H1 (cell line): Measurements from ENCODE around the gene TNS2.

Experiments used
- ATF3 ChIP-seq: IDR thresholded peaks from 2 replicates; pipeline ENCODE4 v1.6.1; 2011; ENCODE audit warnings: low read depth, mild to moderate bottlenecking, low read length; ENCODE audit not compliant: insufficient read depth
- CTCF ChIP-seq, 3 experiments: IDR thresholded peaks; 1 replicate in 2 of 3; 2 replicates in 1 of 3; pipeline versions ENCODE4 v1.5.1 to v1.6.1; 2011; ENCODE audit warnings: low read length in 3 of 3, mild to moderate bottlenecking in 3 of 3, inconsistent platforms in 2 of 3, low read depth in 1 of 3, moderate library complexity in 1 of 3; ENCODE audit not compliant: insufficient read depth in 1 of 3; ENCODE audit errors: control extremely low read depth in 1 of 3
- HDAC2 ChIP-seq, 2 experiments: fragments of 300-600 bp in 1 of 2; sonication (generic) in 1 of 2; IDR thresholded peaks; 2 replicates each; pipeline ENCODE4 v1.6.1; 2011 to 2012; ENCODE audit warnings: low read depth in 2 of 2, low read length in 2 of 2, mild to moderate bottlenecking in 2 of 2, moderate library complexity in 2 of 2, borderline replicate concordance in 1 of 2, inconsistent platforms in 1 of 2
- MAFK ChIP-seq: IDR thresholded peaks from 2 replicates; pipeline ENCODE4 v1.6.1; 2012; ENCODE audit warnings: low read depth, mild to moderate bottlenecking, improper control_type of control experiment, low read length
- POLR2A ChIP-seq, 2 experiments: IDR thresholded peaks; 1 replicate in 1 of 2; 2 replicates in 1 of 2; pipeline ENCODE4 v1.6.1; 2011; ENCODE audit warnings: low read depth in 2 of 2, low read length in 2 of 2, mild to moderate bottlenecking in 2 of 2; ENCODE audit errors: control extremely low read depth in 1 of 2
- YY1 ChIP-seq: IDR thresholded peaks from 2 replicates; pipeline ENCODE4 v1.6.1; 2011; ENCODE audit warnings: low read depth, mild to moderate bottlenecking, low read length

GRCh38 chr12:53004178-53004577 is 45.7 kb upstream of the TNS2 start:
- TF ChIP-seq CTCF (IDR thresholded peaks at IDR 0.05; ENCODE audit: control extremely low read depth in 1 of 3, insufficient read depth in 1 of 3, low read depth in 1 of 3, low read length in 3 of 3) (no peak), HDAC2 (IDR thresholded peaks at IDR 0.05; ENCODE audit: borderline replicate concordance in 1 of 2, low read depth in 2 of 2, low read length in 2 of 2) (no peak), POLR2A (IDR thresholded peaks at IDR 0.05; ENCODE audit: control extremely low read depth in 1 of 2, low read depth in 2 of 2, low read length in 2 of 2) (no peak), YY1 (peak; percentile 84; the same call in 1 of the 2 replicates), ATF3 (no peak), MAFK (no peak)
